Astrocyte (in vitro differentiated cells and primary cell): ENCODE measurements around the gene NLGN2. TPM values are rescaled to one million over a fixed set of nuclear protein-coding genes. Genes with fewer than 3 reads are reported as not detected.

Experiments
- DNase-seq: peaks from one replicate; pipeline ENCODE4 v3.0.0-alpha.2; 2010; ENCODE audit warnings: low read depth
- FAIRE-seq: peaks from 2 replicates; lab custom pipeline; 2011; peaks lifted over from hg19 to GRCh38; lab: Jason Lieb, UNC
- H2AFZ ChIP-seq: 2 replicates; pipeline ENCODE4 v1.6.0; 2012; ENCODE audit warnings: low read depth, low read length, inconsistent platforms
- H3K27ac ChIP-seq: 2 replicates; pipeline ENCODE4 v1.5.1; 2011; ENCODE audit warnings: low read depth, low read length, inconsistent platforms
- H3K27me3 ChIP-seq: 2 replicates; pipeline ENCODE4 v1.6.0; 2011; ENCODE audit warnings: low read length, inconsistent platforms; ENCODE audit not compliant: insufficient read depth
- H3K36me3 ChIP-seq: 2 replicates; pipeline ENCODE4 v1.5.1; 2011; ENCODE audit warnings: low read length, inconsistent platforms; ENCODE audit not compliant: insufficient read depth
- H3K4me1 ChIP-seq: 2 replicates; pipeline ENCODE4 v1.5.1; 2011; ENCODE audit warnings: low read length, inconsistent platforms; ENCODE audit not compliant: insufficient read depth
- H3K4me2 ChIP-seq: 2 replicates; pipeline ENCODE4 v1.6.0; 2012; ENCODE audit warnings: low read length, inconsistent platforms
- H3K4me3 ChIP-seq: 2 replicates; pipeline ENCODE4 v1.5.1; 2011; ENCODE audit warnings: low read depth, mild to moderate bottlenecking, low read length, inconsistent platforms; ENCODE audit not compliant: insufficient read depth
- H3K79me2 ChIP-seq: 2 replicates; pipeline ENCODE4 v1.6.0; 2012; ENCODE audit warnings: mild to moderate bottlenecking, low read length, inconsistent platforms; ENCODE audit not compliant: insufficient read depth
- H3K9ac ChIP-seq: 2 replicates; pipeline ENCODE4 v1.6.0; 2012; ENCODE audit warnings: mild to moderate bottlenecking, low read length, inconsistent platforms
- H3K9me3 ChIP-seq: 2 replicates; pipeline ENCODE4 v1.5.1; 2012; ENCODE audit warnings: low read depth, mild to moderate bottlenecking, low read length, inconsistent platforms; ENCODE audit not compliant: insufficient read depth
- H4K20me1 ChIP-seq: 2 replicates; pipeline ENCODE4 v1.6.0; 2012; ENCODE audit warnings: low read length, inconsistent platforms; ENCODE audit not compliant: insufficient read depth
- H3K27ac Mint-ChIP-seq: one replicate; pipeline ENCODE4 v1.8.0; 2021; ENCODE audit warnings: mild to moderate bottlenecking, mixed read lengths; ENCODE audit not compliant: unreplicated experiment
- H3K27me3 Mint-ChIP-seq: one replicate; pipeline ENCODE4 v1.8.0; 2021; ENCODE audit warnings: low read depth, mixed read lengths; ENCODE audit not compliant: unreplicated experiment
- H3K36me3 Mint-ChIP-seq: one replicate; pipeline ENCODE4 v1.8.0; 2021; ENCODE audit warnings: low read depth, mixed read lengths; ENCODE audit not compliant: unreplicated experiment
- H3K4me1 Mint-ChIP-seq: one replicate; pipeline ENCODE4 v1.8.0; 2021; ENCODE audit warnings: low read depth, mixed read lengths; ENCODE audit not compliant: unreplicated experiment
- H3K4me3 Mint-ChIP-seq: one replicate; pipeline ENCODE4 v1.8.0; 2021; ENCODE audit warnings: mild to moderate bottlenecking, moderate library complexity, mixed read lengths; ENCODE audit not compliant: unreplicated experiment
- H3K9me3 Mint-ChIP-seq: one replicate; pipeline ENCODE4 v1.8.0; 2021; ENCODE audit warnings: mild to moderate bottlenecking, mixed read lengths; ENCODE audit not compliant: unreplicated experiment
- CTCF ChIP-seq: IDR thresholded peaks from 2 replicates; pipeline ENCODE4 v1.5.1; 2011; ENCODE audit warnings: low read depth, mild to moderate bottlenecking, inconsistent platforms, low read length, moderate library complexity; ENCODE audit not compliant: insufficient read depth
- EZH2 ChIP-seq: IDR thresholded peaks from 2 replicates; pipeline ENCODE4 v1.6.1; 2012; ENCODE audit warnings: mild to moderate bottlenecking, low read length, inconsistent platforms; ENCODE audit not compliant: insufficient read depth
- total RNA-seq: library from RNA; stranded (reverse); gene quantifications from 2 replicates; pipeline ENCODE4 v1.2.1, GENCODE V29; 2021

Gene NLGN2
- total RNA-seq, 1 donor from 2014 or later, result 77.3 TPM

- H4K20me1 ChIP-seq, result peaks cover 23% of the 10 kb centered on the region
- H3K9me3 ChIP-seq, result no peaks in the 10 kb centered on the region
- H3K36me3 ChIP-seq, result peaks cover 3% of the 10 kb centered on the region
- peaks cover 9% of the 10 kb centered on the region for H3K4me1 Mint-ChIP-seq
- no peaks in the 10 kb centered on the region for H3K27me3 ChIP-seq
- no peak for TF ChIP-seq CTCF
- no peak overlapping the region for H3K4me2 ChIP-seq
- H3K27ac ChIP-seq, result no peak overlapping the region
- no peak for DNase-seq
- peaks cover 14% of the 10 kb centered on the region for H3K36me3 Mint-ChIP-seq
- H3K9me3 Mint-ChIP-seq, result no peaks in the 10 kb centered on the region
- no peak overlapping the region for H3K27ac Mint-ChIP-seq
- H3K4me1 ChIP-seq, result peaks cover 7% of the 10 kb centered on the region
- H3K4me3 Mint-ChIP-seq, result peak overlapping the region; percentile 27
- FAIRE-seq, result no peak
- no peak overlapping the region for H2AFZ ChIP-seq
- H3K27me3 Mint-ChIP-seq, result no peaks in the 10 kb centered on the region
- no peak overlapping the region for H3K4me3 ChIP-seq
- H3K79me2 ChIP-seq, result peaks cover 9% of the 10 kb centered on the region
- no peak overlapping the region for H3K9ac ChIP-seq
Observed at GRCh38 chr17:7462474-7463371, 55.1 kb downstream of the NLGN2 start.

GRCh38 chr17:7463372-7463846 lies 55.8 kb downstream of the NLGN2 start:
- no peak for DNase-seq
- TF ChIP-seq CTCF (no peak), EZH2 (no peak)
- Histone ChIP-seq H4K20me1 (peaks cover 27% of the 10 kb centered on the region), H3K27me3 (no peaks in the 10 kb centered on the region), H3K4me2 (no peak overlapping the region), H3K4me1 (peaks cover 7% of the 10 kb centered on the region), H3K36me3 (peaks cover 3% of the 10 kb centered on the region), H3K27ac (no peak overlapping the region), H3K4me3 (no peak overlapping the region), H3K9me3 (no peaks in the 10 kb centered on the region), H2AFZ (no peak overlapping the region), H3K79me2 (peaks cover 14% of the 10 kb centered on the region), H3K9ac (no peak overlapping the region)
- H3K9me3 Mint-ChIP-seq, result no peaks in the 10 kb centered on the region
- H3K4me1 Mint-ChIP-seq, result peaks cover 9% of the 10 kb centered on the region
- H3K36me3 Mint-ChIP-seq, result peaks cover 14% of the 10 kb centered on the region
- no peak for FAIRE-seq
- H3K27ac Mint-ChIP-seq, result no peak overlapping the region
- no peaks in the 10 kb centered on the region for H3K27me3 Mint-ChIP-seq
- no peak overlapping the region for H3K4me3 Mint-ChIP-seq

- no peak for FAIRE-seq
- peaks cover 20% of the 10 kb centered on the region for H3K79me2 ChIP-seq
- no peaks in the 10 kb centered on the region for H3K9me3 Mint-ChIP-seq
Observed at GRCh38 chr17:7464081-7464480, 56.4 kb downstream of the NLGN2 start.

More at GRCh38 chr17:7464081-7464480, 56.4 kb downstream of the NLGN2 start:
- Mint-ChIP-seq H3K4me1 (peaks cover 9% of the 10 kb centered on the region), H3K36me3 (peaks cover 14% of the 10 kb centered on the region), H3K27ac (no peak overlapping the region), H3K27me3 (no peaks in the 10 kb centered on the region), H3K4me3 (no peak overlapping the region)
- Histone ChIP-seq H3K4me3 (no peak overlapping the region), H3K4me1 (peaks cover 7% of the 10 kb centered on the region), H4K20me1 (peaks cover 33% of the 10 kb centered on the region), H3K27ac (no peak overlapping the region), H3K27me3 (no peaks in the 10 kb centered on the region), H3K4me2 (no peak overlapping the region), H3K9ac (no peak overlapping the region), H3K9me3 (no peaks in the 10 kb centered on the region), H2AFZ (no peak overlapping the region), H3K36me3 (peaks cover 3% of the 10 kb centered on the region)
- DNase-seq, result no peak
- TF ChIP-seq EZH2 (no peak), CTCF (no peak)
